Panc1 (cell line): ENCODE measurements around the gene GPC6.

ENCODE experiments used
- TCF7L2 ChIP-seq: IDR thresholded peaks from 2 replicates; pipeline ENCODE4 v1.6.1; 2011; ENCODE audit warnings: mild to moderate bottlenecking, low read depth, low read length, inconsistent platforms
- TF ChIP-seq, protein P1 (sequence below): fragments of 450-650 bp; IDR thresholded peaks from 2 replicates; pipeline ENCODE4 v1.5.1; 2017; ENCODE audit warnings: mild to moderate bottlenecking

DNA sequence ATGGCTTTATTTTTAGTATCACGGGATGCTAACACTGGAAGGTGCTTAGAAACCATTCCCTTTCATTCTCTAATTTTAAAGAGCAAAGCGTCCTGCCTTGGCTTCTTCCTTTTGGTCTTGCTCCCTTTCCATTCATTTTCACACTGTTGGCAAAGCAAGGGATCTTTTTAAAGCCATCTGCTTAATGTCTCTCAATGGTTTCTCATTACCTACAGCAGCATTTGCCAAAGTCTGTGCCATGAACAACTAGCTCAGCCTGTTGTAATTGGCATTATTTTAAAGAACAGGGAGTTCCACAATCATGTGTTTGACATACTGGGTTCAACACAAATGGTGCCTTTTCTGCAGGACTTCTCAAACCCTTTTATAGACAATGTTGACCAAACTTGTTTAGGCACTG, 444.3 kb downstream of the GPC6 start:
- TF ChIP-seq, protein P1, sequence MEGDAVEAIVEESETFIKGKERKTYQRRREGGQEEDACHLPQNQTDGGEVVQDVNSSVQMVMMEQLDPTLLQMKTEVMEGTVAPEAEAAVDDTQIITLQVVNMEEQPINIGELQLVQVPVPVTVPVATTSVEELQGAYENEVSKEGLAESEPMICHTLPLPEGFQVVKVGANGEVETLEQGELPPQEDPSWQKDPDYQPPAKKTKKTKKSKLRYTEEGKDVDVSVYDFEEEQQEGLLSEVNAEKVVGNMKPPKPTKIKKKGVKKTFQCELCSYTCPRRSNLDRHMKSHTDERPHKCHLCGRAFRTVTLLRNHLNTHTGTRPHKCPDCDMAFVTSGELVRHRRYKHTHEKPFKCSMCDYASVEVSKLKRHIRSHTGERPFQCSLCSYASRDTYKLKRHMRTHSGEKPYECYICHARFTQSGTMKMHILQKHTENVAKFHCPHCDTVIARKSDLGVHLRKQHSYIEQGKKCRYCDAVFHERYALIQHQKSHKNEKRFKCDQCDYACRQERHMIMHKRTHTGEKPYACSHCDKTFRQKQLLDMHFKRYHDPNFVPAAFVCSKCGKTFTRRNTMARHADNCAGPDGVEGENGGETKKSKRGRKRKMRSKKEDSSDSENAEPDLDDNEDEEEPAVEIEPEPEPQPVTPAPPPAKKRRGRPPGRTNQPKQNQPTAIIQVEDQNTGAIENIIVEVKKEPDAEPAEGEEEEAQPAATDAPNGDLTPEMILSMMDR: no peak
- no peak for TF ChIP-seq TCF7L2
